Glutamatergic neuron (in vitro differentiated cells): Measurements from ENCODE around the gene DYNLT4. TPM values are rescaled to one million over a fixed set of nuclear protein-coding genes. Genes with fewer than 3 reads are reported as not detected.

Experiments used
- DNase-seq: peaks from one replicate; pipeline ENCODE4 v3.0.0; 2022
- H3K27ac Mint-ChIP-seq: one replicate; pipeline ENCODE4 v1.8.0; 2020; ENCODE audit warnings: mild to moderate bottlenecking, mixed read lengths, inconsistent platforms; ENCODE audit not compliant: unreplicated experiment
- H3K27me3 Mint-ChIP-seq: one replicate; pipeline ENCODE4 v1.8.0; 2020; ENCODE audit warnings: mild to moderate bottlenecking, moderate library complexity, mixed read lengths, inconsistent platforms; ENCODE audit not compliant: unreplicated experiment
- H3K36me3 Mint-ChIP-seq: one replicate; pipeline ENCODE4 v1.8.0; 2020; ENCODE audit warnings: mild to moderate bottlenecking, mixed read lengths, inconsistent platforms; ENCODE audit not compliant: unreplicated experiment
- H3K4me1 Mint-ChIP-seq: one replicate; pipeline ENCODE4 v1.8.0; 2020; ENCODE audit warnings: mild to moderate bottlenecking, low read depth, mixed read lengths, inconsistent platforms; ENCODE audit not compliant: unreplicated experiment
- H3K4me3 Mint-ChIP-seq: one replicate; pipeline ENCODE4 v1.8.0; 2020; ENCODE audit warnings: mild to moderate bottlenecking, mixed read lengths, inconsistent platforms; ENCODE audit not compliant: unreplicated experiment
- H3K9me3 Mint-ChIP-seq: one replicate; pipeline ENCODE4 v1.8.0; 2020; ENCODE audit warnings: mild to moderate bottlenecking, moderate library complexity, mixed read lengths, inconsistent platforms; ENCODE audit not compliant: unreplicated experiment
- CTCF ChIP-seq: fragments of 200-600 bp; sonication (generic); IDR thresholded peaks from one replicate; pipeline ENCODE4 v1.5.0; 2021; ENCODE audit not compliant: partially characterized antibody, unreplicated experiment
- total RNA-seq: library from RNA; stranded (reverse); fragmentation: NEBNext Ultra II Directional; extraction: Animal tissue kit (Norgen Biotek cat#: 25700); gene quantifications from one replicate; pipeline ENCODE4 v1.2.1, GENCODE V29; 2021; ENCODE audit not compliant: unreplicated experiment

The DYNLT4 gene
- total RNA-seq, 1 donor from 2014 or later, result not detected

GRCh38 chr1:44780583-44781121 lies 26.5 kb downstream of the DYNLT4 start:
- Mint-ChIP-seq H3K27ac (no peak overlapping the region), H3K36me3 (no peaks in the 10 kb centered on the region), H3K9me3 (peaks cover 7% of the 10 kb centered on the region), H3K27me3 (peaks cover 5% of the 10 kb centered on the region), H3K4me3 (no peak overlapping the region), H3K4me1 (peaks cover 21% of the 10 kb centered on the region)
- DNase-seq, result no peak
- no peak for TF ChIP-seq CTCF

- Mint-ChIP-seq H3K4me1 (peaks cover 22% of the 10 kb centered on the region), H3K27ac (no peak overlapping the region), H3K4me3 (no peak overlapping the region), H3K36me3 (no peaks in the 10 kb centered on the region), H3K9me3 (peaks cover 8% of the 10 kb centered on the region), H3K27me3 (peaks cover 3% of the 10 kb centered on the region)
- no peak for TF ChIP-seq CTCF
- no peak for DNase-seq
These were observed 28.2 kb downstream of the DYNLT4 start for GRCh38 chr1:44778705-44779576.

- no peak for DNase-seq
- TF ChIP-seq CTCF, result no peak
- no peaks in the 10 kb centered on the region for H3K36me3 Mint-ChIP-seq
These were observed 29.0 kb downstream of the DYNLT4 start for GRCh38 chr1:44777969-44778635.

GRCh38 chr1:44777547-44777946 lies 29.6 kb downstream of the DYNLT4 start:
- DNase-seq, result no peak
- no peaks in the 10 kb centered on the region for H3K36me3 Mint-ChIP-seq
- peak overlapping the region; percentile 94 for H3K4me3 Mint-ChIP-seq
- peaks cover 14% of the 10 kb centered on the region for H3K4me1 Mint-ChIP-seq
- no peaks in the 10 kb centered on the region for H3K27me3 Mint-ChIP-seq
- TF ChIP-seq CTCF, result no peak
- peaks cover 2% of the 10 kb centered on the region for H3K9me3 Mint-ChIP-seq
- peak overlapping the region; percentile 59 for H3K27ac Mint-ChIP-seq

More at GRCh38 chr1:44777969-44778635, 29.0 kb downstream of the DYNLT4 start:
- Mint-ChIP-seq H3K4me1 (peaks cover 14% of the 10 kb centered on the region), H3K9me3 (peaks cover 2% of the 10 kb centered on the region), H3K4me3 (peak overlapping the region; percentile 94), H3K27me3 (no peaks in the 10 kb centered on the region), H3K27ac (no peak overlapping the region)

- H3K9me3 Mint-ChIP-seq, result peaks cover 2% of the 10 kb centered on the region
- H3K4me1 Mint-ChIP-seq, result peaks cover 14% of the 10 kb centered on the region
- peak overlapping the region; percentile 94 for H3K4me3 Mint-ChIP-seq
- DNase-seq, result no peak
- H3K27me3 Mint-ChIP-seq, result no peaks in the 10 kb centered on the region
- H3K27ac Mint-ChIP-seq, result peak overlapping the region; percentile 84
- no peaks in the 10 kb centered on the region for H3K36me3 Mint-ChIP-seq
- no peak for TF ChIP-seq CTCF
These were observed 30.5 kb downstream of the DYNLT4 start for GRCh38 chr1:44776730-44777068.
